ENCODE data around the gene BCL2L2. TPM values are rescaled to one million over a fixed set of nuclear protein-coding genes. Genes with fewer than 3 reads are reported as not detected.
A peak's percentile ranks its signal among the peaks of the same experiment; 100 is the strongest.

BCL2L2 gene
- total and polyA plus RNA-seq, 2 of the 8 experiments (the other 6 are each of a cell fraction or from before 2014, with no cell fraction given), result 9.3 to 13.8 TPM

- no peak for TF ChIP-seq CHD7 (IDR thresholded peaks at IDR 0.05; ENCODE audit: insufficient replicate concordance, low read length)
- TF ChIP-seq TAF7 (optimal IDR thresholded peaks at IDR 0.05; ENCODE audit: borderline replicate concordance, low read depth, low read length), result no peak
- peak; percentile 38 to 83; a peak in 2 of 4 replicates for TF ChIP-seq SIN3A (conservative IDR thresholded peaks at IDR 0.05 in 1 of 2, IDR thresholded peaks at IDR 0.05 in 1 of 2; ENCODE audit: low read depth in 1 of 2, low read length in 2 of 2)
- no peak for TF ChIP-seq EZH2 (IDR thresholded peaks at IDR 0.05; ENCODE audit: low read depth, low read length, severe bottlenecking)
- no peak for TF ChIP-seq BCL11A (IDR thresholded peaks at IDR 0.05; ENCODE audit: low read depth in 2 of 2, low read length in 2 of 2)
- peak; percentile 93 for TF ChIP-seq CREB1 (IDR thresholded peaks at IDR 0.05)
- no peak for TF ChIP-seq CBX8 (IDR thresholded peaks at IDR 0.05; ENCODE audit: borderline replicate concordance, low read depth, low read length)
These were observed 14.2 kb downstream of the BCL2L2 start, which contains the start of gene PABPN1 (continued) for GRCh38 chr14:23320584-23321571.

Data from H1 (cell line).